EH (cell line): ENCODE data around the gene LRPPRC.

Source experiments
- DNase-seq: peaks from one replicate; pipeline ENCODE4 v3.0.0-alpha.2; 2015; ENCODE audit warnings: low read depth

The LRPPRC gene

DNA sequence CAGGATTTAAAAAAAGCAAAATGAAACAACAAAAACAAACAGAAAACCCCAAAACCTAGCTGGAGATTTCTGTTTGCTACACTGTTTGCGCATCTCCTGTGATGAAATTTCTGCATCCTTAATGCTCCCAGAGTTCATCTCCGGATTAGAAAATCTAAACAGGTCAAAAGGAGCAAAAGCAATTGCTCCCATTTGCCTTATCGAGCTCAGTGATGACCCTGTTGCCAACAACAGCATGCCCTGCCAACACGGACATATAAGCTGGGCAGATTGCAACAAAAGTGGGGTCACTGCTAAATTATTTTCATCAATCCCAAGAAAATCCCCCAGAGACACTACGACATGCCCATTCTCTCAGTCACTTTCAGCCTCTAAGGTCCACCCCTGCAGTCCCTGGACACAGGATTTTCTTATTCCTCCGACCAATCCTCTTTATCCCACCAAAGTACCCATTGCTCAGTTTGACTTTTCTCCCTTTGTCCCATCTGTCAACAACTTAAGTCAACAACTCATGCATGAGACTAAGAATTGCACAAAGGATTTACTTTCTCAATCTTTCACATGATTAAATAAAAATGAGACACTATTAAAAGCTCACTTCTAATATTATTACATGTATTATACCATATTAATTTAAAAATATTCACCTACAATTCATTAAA is 89.2 kb downstream of the LRPPRC start:
- DNase-seq, result no peak

DNA sequence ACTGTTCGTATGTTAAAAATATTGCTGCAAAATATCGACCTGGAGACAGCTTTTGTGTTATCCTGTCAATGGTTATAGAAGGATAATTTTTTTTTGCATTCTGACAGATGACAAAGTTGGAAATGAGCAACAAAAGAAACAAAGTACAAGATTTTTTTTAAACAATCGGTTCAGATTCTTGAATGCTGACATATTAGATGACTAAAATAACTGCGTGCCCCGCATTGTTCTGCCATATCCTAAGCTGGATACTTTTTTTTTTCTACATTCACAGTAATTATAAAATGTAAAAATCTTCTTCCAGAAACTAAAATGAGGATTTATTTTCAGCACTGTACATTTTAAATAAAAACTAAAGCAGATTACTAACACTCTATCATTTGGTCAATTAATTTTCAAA is 89.9 kb downstream of the LRPPRC start:
- DNase-seq, result no peak

- DNase-seq, result no peak
Observed at GRCh38 chr2:43905371-43905803, 90.4 kb downstream of the LRPPRC start.

DNA sequence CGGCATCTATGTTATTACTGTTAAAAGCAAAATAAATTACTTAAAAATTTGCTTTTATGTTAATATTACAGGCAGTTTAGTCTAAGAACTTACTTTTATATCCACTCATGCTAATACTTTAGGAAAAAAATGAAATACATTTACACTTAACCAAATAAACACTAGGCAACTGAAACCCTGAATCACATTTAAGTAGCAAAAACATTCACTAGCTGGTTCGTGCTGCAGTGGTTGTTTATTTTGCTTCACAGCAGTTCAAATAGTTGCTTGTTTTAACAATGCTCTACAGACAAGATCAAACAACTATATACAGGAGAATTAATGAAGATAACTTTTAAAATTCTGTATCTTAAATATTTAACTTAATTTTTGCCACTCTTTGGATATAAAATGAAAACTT is 96.2 kb downstream of the LRPPRC start:
- DNase-seq, result no peak

DNA sequence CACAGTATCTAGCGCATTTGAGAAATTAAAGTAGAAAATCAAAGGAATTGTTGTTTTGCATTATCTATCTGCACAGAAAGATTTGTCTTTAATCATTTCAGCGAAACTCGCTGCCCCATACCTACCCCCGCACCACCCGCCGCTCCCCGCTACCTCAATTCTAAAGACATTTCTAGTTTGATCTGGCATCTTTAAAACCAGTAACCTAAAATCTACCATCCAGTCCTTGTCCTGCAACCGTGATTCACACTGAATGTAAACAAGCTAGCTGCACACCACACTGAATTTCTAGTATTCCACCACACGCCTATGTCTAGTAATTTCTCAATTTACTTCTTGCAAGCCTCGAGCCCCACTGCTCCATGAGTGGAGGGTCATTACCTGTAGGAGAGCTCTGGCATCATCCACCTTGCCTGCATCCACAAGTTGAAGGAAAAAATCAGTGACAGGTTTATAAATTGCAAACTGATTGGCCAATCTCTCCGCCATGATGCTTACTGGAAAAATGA is 96.9 kb downstream of the LRPPRC start:
- no peak for DNase-seq

DNA sequence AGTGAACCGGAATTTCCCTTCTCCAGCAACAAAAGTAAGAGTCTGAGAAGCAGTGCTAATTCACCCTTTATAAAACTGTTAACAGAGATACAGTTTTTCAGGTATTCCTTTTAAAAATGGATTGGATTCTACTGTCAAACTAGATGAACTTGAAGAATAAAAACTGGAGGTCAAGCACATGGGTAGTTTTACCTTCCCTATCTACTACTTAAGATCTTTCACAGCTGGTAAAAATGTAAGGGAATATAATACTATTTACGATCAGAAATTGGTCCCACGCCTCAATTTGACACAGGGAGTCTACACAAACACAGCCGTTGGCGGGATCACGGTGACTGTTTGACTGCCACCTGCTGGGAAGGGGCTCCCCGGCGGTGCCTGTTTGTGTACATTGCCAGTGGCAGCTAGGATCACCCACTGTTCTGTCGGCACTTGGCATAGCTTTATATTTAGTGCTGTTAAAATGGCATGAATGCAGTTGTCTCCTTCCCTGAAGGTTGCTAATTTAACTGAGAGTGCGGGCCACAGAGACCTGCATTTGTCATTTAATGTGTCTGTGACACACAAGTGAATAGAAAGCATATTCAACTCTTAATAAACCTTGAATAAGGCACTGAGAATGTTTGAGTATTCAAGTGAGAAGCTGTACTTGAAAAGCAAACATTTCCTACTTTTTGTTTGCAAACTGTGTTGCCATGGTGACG is 97.5 kb downstream of the LRPPRC start:
- DNase-seq, result peak; percentile 16

DNA sequence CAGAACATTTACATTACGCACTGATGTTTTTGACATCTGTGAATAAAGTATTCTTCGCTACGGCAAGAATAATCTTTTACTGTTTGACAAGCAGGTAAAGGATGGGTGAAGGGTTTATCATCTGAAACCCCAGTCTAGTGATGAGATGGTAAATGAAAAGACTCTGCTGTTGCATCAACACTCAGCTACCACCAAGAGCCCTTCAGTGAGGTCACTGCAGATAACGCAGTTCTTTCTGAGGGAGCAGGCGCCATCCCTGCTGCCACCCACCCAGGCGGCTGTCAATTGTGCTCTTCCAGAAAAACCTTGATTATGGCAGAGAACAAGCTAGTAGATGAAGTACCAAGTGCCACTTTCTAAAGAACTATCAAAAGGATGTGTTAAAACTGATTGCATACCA is 98.3 kb downstream of the LRPPRC start:
- no peak for DNase-seq

DNA sequence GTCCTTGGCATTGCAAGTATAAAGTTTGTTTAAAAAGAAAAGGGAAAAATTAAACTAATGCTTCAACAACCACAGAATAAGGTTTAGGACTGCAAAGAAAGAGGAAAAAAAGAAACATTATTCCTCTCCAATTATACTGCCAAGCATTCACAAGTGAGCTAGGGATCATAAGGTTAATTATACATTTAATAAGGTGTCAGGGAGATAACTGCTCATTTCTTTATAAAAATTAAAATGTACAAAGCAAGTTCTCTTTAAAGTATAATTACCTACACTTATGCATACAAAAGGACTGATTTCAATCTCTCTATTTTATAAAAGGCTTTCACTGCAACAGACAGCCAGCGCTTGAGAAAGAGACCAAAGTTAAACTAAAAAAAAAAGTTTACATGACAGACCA is 98.9 kb downstream of the LRPPRC start:
- no peak for DNase-seq

DNA sequence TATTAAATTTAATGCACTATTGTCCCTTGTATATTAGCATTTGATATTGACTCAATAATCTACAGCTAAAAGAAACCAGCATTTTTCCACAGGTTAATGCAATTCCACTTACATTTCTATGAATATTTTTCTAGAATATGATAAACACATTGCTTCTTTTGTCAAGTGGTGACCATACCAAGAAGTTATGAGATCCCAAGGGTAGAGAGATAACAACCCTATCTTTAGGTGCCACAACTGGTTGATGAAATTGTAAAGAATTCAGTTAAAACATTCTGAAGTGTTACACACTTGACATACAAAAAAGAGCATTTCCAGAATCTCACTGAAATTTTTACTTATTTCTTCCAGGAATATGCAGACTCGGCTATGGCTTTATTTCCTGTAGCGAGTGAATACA is 101.0 kb downstream of the LRPPRC start:
- DNase-seq, result no peak

- DNase-seq, result peak; percentile 10
Observed at GRCh38 chr2:43890855-43891254, 104.9 kb downstream of the LRPPRC start.

DNA sequence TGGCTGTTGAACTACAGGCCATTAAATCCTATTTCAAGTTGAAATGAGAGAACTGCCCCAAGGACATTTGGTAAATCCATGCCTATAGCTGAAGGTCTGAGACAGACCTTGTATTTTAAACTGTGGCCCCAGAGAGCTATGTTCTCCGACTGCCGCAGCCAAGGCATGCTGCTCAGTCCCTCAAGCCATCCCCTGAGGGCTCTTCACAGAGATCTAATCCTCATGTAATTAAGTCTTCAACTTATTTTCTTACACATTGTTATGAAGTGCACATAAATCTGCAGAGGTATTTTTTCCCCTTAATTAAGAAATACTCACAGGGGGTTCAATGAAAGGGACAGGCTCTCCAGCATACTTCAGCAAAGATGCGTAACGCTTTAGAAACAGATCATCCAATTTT is 106.4 kb downstream of the LRPPRC start:
- DNase-seq, result no peak

- no peak for DNase-seq
Observed at GRCh38 chr2:43887176-43887575, 108.6 kb downstream of the LRPPRC start.

- no peak for DNase-seq
Observed at GRCh38 chr2:43885132-43885632, 110.6 kb downstream of the LRPPRC start.

- no peak for DNase-seq
Observed at GRCh38 chr2:43884689-43885088, 111.1 kb downstream of the LRPPRC start.

- no peak for DNase-seq
Observed at GRCh38 chr2:43882312-43882711, 113.5 kb downstream of the LRPPRC start.

GRCh38 chr2:43880952-43881351 is 114.8 kb downstream of the LRPPRC start:
- DNase-seq, result no peak

DNA sequence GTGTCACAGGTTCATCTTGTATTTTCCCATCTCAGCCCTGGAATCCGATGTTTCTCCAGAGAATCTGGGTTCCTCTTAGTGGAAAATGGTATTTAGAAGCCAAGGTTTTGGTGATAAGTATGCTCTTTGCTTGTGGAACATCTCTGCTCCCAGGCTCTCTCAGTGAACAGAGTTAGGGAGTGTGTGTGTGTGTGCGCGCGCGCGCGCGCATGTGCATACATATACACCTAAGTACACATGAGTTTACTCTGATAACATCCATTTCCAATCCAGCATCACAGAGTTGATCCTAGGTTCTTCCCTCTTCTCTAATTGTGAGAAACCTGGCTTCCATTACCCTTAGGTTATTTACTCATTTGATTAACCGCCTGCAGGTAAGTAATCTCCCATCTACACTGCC is 115.3 kb downstream of the LRPPRC start:
- DNase-seq, result no peak

- no peak for DNase-seq
Observed at GRCh38 chr2:43879261-43879660, 116.5 kb downstream of the LRPPRC start.

DNA sequence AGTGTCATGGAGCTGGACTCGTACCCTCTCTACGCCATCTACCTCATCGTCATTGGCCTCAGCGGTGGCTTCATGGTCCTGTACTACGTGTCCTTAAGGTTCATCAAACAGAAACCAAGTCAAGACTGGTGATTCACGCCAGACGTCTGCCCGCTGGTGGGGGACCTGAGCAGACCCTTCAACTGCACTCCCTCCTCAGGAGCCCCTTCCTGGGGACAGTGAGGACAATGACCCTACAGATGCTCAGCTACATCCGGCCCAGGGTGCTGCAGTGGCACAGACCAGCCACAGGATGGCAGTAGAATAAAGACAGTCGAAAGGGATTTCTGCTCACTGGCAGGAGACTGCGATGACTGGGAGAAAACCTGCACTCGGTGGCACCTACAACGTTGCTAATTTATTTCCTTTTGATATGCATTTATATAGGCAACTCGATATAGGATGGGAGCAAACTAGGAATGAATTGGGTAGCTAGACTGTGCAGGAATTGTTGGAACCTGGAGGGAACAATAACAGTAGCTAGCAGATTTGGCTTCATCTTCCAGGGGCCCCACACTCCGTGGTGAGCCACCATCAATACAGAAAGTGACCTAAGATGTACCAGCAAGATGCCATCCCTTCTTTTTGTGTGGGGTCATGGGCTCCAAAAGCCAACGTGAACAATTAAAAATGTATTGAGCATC is 117.9 kb downstream of the LRPPRC start:
- DNase-seq, result peak; percentile 65

DNA sequence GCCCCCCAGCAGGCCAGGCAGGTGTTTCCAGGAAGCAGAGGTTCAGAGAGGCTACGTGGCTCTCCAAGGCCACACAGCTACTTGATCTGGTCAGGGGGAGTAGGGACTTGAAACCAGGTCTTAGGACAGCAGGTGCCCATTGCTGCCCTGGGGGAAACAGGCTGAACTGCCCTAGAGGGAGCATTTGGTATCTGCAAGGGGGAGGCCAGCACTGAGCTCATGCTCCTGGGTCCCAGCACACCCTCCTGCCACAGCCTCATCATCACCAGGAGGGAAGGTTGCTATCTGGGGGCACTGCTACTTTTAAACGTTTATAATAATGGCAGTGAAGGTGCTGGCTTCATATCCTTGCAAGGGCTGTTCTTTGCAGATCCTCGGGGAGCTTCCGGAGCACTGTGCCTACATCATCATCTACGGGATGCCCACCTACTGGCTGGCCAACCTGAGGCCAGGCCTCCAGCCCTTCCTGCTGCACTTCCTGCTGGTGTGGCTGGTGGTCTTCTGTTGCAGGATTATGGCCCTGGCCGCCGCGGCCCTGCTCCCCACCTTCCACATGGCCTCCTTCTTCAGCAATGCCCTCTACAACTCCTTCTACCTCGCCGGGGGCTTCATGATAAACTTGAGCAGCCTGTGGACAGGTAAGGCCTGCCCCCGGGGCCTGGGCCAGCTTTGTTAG is 120.9 kb downstream of the LRPPRC start:
- DNase-seq, result no peak

DNA sequence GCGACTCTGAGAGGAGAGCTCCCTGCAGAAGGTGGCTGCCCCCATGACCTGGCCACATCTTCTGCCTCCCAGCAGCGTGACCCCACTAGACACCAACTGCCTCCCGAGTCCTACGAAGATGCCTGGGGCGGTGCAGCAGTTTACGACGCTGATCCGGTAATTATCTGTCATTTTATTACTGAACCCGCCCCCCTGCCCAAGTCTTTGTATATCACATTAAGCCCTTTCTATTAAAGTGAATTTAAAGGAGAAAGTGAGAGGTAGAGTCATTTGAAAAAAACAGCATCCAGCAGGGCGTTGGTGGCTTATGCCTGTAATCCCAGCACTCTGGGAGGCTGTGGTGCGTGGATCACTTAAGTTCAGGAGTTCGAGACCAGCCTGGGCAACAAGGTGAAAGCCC is 123.6 kb downstream of the LRPPRC start:
- no peak for DNase-seq

DNA sequence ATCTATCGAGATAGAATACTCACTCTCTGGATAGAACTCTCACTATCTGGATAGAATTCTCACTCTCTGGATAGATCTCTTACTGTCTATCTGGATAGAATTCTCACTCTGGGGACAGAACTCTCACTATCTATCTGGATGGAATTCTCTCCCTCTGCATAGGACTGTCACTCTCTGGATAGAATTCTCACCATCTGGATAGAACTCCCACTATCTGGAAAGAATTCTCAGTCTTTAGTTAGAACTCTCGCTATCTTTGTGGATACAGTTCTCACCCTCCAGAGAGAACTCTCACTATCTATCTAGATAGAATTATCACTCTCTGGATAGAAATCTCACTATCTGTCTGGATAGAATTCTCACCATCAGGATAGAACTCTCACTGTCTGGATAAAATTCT is 140.5 kb downstream of the LRPPRC start:
- no peak for DNase-seq
